LHCN-M2 (cell line): ENCODE results near the gene ZAP70. TPM values are rescaled to one million over a fixed set of nuclear protein-coding genes. Genes with fewer than 3 reads are reported as not detected.
"Not testable (repeated sequence)": the region's sequence is repeated elsewhere in the genome, so short reads cannot be mapped to it uniquely, and the experiment has no call there.

Experiments
- DNase-seq: peaks from one replicate; pipeline ENCODE4 v3.0.0-alpha.2; 2012; ENCODE audit warnings: low read depth
- polyA plus RNA-seq: library from polyadenylated mRNA; unstranded; fragments of >200 nt; gene quantifications from one replicate; pipeline ENCODE4 v1.2.1, GENCODE V29; 2012; ENCODE audit warnings: missing spikeins
- total RNA-seq: library from RNA; depleted of rRNA; stranded (reverse); fragments of >200 nt; gene quantifications from 2 replicates; pipeline ENCODE4 v1.2.3, GENCODE V29; 2014; rRNA removed

The ZAP70 gene
- 0.40 TPM in 1 of 2 replicates, not detected in the other for total RNA-seq
- polyA plus RNA-seq: not detected

GRCh38 chr2:97713296-97714083, at the start of gene ZAP70:
ZAP70 (plus strand) TSS chr2:97713576; CDS start chr2:97724037, 10,461 bp downstream.
- no peak for DNase-seq

- DNase-seq: no peak
Observed at GRCh38 chr2:97663626-97663961, 49.8 kb upstream of the ZAP70 start.

DNA sequence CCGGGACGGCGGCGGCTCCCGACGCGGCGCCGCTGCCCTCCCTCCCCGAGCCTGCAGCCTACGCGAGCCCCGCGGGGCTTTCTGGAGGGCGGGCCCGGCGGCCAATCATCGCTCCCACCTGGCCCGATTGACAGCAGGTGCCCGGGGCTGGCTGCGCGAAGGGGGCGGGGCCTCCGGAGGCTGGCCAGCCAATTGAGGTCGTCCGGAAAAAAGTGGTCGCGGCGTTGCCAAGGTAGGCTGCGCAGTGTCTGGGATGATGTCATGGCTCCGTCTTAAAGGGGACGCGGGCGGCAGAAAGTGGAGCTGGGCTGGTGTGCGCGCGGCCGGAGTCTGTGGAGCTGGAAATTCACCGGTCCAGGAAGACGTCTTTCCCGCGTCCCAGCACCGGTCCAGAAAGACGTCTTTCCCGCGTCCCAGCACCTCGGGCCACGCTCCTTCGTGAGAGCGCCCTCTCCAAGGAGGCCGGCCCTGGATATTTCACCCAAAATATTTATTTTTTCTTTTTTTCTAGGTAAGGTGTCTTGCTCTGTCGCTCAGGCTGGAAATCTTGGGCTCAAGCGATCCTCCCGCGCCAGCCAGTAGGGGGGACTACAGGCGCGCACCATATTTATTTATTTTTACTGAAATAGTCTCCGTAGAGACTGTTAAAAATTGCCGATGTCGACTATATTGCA, 49.3 kb upstream of the ZAP70 start, which contains the start of gene ACTR1B:
ACTR1B (minus strand) TSS at position 83 of the 674 bp plus-strand sequence. CDS start 154 bp downstream, outside the sequence.
- peak; percentile 97 for DNase-seq

GRCh38 chr2:97664636-97664970, 48.8 kb upstream of the ZAP70 start:
- peak; percentile 46 for DNase-seq

DNA sequence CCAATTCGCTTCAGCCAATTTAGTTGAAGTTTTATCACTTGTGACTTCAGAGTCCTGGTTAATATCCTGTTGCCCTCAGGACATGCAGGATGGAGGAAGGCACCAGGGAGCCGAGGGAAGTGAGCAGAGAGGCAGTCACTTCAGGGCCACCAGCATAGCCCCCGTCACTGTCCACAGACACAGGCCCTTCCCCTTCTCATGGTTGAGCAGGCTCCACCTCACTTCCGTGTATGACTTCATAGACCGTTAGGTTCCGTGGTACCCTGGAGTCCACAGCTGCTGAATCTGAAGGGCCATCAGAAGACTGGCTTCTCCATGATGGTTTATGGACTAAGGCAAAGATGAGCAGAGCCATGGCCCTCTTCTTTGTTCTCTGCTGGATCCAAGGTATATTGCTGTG, 43.9 kb upstream of the ZAP70 start, which contains the start of gene C2orf92:
C2orf92 (plus strand) TSS at position 266 of the 400 bp plus-strand sequence; CDS start at position 342, 76 bp downstream.
- no peak for DNase-seq

DNA sequence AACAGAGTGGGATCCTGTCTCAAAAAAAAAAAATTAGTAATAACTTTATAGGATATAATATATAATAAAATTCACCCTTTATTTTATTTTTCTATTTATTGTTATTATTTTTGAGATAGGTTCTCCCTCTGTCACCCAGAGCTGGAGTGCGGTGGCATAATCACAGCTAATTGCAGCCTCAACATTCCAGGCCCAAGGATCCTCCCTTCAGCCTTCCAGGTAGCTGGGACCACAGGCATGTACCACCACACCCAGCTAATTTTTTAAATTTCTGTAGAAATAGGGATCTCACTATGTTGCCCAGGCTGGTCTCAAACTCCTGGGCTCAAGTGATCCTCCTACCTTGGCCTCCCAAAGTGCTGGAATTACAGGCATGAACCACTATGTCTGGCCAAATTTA, 42.9 kb upstream of the ZAP70 start:
- DNase-seq: no peak

- DNase-seq: no peak
Observed at GRCh38 chr2:97671526-97671925, 41.9 kb upstream of the ZAP70 start.

DNA sequence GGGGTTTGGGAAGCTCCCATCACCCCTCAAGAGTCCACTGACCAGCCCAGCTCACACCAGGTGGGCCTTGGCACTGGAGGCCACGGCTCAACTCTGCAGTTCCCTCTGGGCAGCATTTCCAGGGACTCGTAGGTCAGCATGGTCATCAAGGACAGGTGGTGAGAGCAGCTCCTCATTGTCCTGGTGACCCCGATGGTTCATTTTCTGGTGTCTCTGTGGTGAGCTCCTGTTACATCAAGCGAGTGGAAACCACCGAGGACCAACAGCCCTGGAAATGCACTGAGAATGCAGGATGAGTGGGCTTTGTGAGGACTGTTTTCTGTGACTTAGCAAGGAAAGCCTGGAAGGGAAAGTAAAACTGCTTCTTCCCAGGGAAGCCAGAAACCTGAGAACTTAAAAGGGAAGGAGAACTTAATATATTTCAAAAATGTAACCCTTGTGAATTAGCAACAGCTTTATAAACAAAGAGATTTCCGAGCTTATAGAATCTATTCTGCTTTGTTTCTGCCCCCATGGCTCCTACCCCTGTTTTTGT, 40.7 kb upstream of the ZAP70 start:
- peak; percentile 21 for DNase-seq

GRCh38 chr2:97673182-97673914, 40.0 kb upstream of the ZAP70 start:
- DNase-seq: peak; percentile 20

- no peak for DNase-seq
Observed at GRCh38 chr2:97673915-97674283, 39.5 kb upstream of the ZAP70 start.

GRCh38 chr2:97675430-97676113, 37.8 kb upstream of the ZAP70 start:
- no peak for DNase-seq

DNA sequence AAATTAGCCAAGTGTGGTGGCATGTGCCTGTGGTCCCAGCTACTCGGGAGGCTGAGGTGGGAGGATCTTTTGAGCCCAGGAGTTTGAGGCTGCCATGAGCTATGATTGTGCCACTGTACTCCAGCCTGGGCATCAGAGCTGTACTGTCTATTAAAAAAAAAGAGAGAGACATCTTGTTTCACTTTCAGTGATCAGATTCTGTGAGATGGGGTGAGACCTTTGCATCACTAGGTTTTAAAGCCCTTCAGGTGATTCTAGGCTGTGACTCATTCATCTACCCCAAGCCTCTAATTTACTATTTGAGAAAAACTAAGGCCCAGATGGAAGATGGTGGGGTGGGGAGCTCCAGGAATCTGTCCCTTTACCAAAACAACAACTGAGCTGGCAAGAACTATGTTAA, 36.8 kb upstream of the ZAP70 start:
- DNase-seq: no peak

- DNase-seq: no peak
Observed at GRCh38 chr2:97677480-97677879, 35.9 kb upstream of the ZAP70 start.

DNA sequence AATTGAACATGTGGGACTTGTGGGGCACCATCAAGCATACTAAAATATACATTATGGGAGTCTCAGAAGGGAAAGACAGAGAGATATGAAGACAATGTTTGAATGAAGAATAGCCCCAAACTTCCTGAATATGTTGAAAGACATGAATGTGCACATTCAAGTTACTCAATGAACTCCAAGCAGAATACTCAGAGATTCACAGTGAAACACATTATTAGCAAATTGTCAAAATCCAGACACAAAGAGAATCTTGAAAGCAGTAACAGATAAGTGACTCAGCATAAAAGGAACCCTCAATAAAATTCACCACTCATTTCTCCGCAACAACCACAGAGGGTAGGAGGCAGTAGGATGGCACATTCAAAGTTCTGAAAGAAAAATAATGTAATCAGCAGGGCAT, 35.1 kb upstream of the ZAP70 start:
- no peak for DNase-seq

DNA sequence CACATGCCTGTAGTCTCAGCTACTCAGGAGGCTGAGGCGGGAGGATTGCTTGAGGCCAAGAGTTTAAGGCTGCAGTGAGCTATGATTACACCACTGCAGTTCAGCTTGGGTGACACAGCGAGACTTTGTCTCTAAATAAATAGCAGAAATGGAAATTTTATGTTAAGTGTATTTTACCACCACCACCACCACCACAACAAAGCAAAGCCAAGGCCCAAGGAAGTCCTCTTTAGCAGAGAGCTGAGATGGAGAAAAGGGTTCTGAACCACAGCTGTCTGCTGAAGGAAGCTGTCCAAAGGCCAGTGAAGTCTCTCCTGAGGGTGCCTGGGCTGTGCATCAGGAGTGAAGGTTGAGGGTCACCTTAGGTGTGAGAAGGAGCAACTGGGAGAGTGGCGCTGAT, 26.1 kb upstream of the ZAP70 start:
- not testable (repeated sequence) for DNase-seq

- peak; percentile 28 for DNase-seq
Observed at GRCh38 chr2:97688062-97688827, 25.1 kb upstream of the ZAP70 start.

GRCh38 chr2:97691166-97691565, 22.2 kb upstream of the ZAP70 start:
- no peak for DNase-seq

- DNase-seq: peak; percentile 85
Observed at GRCh38 chr2:97693476-97693875, 19.9 kb upstream of the ZAP70 start.

DNA sequence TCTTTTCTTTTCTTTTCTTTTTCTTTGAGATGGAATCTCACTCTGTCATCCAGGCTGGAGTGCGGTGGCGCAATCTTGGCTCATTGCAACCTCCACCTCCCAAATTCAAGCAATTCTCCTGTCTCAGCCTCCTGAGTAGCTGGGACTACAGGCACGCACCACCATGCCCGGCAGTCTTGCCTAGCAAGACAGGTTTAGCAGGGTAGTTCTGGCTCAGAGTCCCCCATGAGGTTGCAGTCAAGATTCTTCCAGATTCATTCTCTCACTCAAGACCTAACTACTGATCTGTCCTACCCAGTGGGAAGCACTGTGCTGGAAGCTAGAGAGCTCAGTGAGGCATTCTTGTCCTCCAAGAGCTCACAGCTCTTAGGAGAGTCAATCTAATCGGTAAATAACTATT, 17.6 kb upstream of the ZAP70 start:
- no peak for DNase-seq
